HG03066 (cell line): Measurements from ENCODE around the gene ZBTB20.
"Not testable (repeated sequence)": the region's sequence is repeated elsewhere in the genome, so short reads cannot be mapped to it uniquely, and the experiment has no call there.

Source experiments
- ATAC-seq: cut with Tn5 transposase; IDR thresholded peaks from one replicate; pipeline ENCODE4 v1.9.1; 2021; ENCODE audit warnings: low read depth; ENCODE audit not compliant: unreplicated experiment

ZBTB20 gene

DNA sequence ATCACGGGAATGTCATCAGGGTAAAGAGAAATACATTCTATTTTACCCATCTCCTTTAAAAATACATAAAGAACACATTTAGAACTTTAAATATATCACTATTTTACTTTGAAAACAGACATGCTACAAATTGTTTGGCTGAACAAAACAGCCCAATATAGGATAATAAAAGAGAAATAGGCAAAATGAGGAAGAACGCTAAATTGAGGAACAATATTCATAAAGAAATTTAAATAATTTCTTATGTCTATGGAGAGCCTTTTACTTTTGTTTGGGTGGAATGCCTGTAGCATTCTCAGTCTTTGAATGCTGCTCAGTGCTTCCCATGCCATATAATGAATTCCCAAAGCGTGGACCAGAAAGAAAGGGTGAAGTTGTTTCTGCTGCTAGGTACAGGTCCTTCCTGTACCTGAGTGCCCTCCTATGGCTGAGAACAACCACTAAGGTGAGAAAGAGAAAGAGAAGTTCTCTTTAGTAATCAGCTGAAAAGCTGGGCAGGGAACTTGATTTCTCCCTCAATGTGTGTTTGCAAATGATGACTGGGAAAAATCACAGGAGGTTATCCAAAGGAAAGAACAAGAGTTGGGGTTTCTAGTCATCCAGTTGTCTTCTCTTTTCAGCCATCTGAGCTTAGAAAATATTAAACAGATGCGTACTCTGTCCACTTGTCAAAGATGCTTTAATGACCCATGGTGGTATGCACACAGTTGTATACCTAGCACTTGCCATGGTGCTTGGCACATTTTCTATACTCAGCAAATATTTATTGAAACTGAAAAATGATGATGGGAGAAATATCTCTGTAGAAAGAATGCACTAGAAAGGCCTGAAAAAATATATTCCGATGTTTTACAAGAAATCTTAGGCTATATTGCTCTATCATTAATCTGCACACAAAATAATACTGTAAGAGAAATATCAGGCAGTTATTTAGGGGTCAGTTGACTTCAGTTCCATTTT, 448.7 kb downstream of the ZBTB20 start:
- no peak for ATAC-seq

DNA sequence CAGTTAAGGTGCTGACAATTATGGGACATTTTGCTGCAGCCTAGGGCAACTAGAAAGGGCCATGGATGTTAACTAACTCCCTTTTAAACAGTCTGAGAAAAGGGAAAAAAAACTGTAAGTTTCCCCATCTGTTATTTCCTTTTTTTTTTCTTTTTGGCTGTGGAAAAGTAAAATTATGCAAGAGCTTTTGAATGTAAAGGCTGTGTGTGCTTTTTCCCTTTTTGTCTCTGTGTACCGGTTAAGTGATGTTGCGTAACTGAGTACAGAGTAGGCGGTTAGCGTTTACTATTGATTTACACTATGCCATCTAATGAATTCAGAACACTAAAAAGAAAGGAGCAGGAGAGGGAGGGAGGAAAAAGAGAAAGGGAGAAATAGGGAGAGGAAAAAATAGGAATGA, 449.7 kb downstream of the ZBTB20 start:
- ATAC-seq: no peak

DNA sequence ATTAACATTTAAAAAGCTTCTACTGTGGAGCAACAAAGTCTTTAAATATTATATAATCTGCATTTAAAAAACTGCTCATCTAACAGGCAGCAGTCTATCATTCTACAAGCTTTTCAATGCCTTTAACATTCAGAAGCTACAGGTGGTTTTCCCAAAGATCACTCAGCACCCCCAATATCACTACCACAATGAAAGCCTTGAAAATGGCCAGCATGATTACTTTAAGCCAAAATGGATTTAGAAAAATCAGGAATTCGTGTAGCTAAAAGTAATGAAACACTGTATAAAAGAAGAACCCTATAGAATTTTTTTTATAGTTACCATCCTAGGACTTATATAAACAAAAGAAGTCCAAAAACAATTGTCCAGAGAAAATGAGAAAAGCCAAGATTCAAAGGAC, 452.8 kb downstream of the ZBTB20 start:
- ATAC-seq: no peak

DNA sequence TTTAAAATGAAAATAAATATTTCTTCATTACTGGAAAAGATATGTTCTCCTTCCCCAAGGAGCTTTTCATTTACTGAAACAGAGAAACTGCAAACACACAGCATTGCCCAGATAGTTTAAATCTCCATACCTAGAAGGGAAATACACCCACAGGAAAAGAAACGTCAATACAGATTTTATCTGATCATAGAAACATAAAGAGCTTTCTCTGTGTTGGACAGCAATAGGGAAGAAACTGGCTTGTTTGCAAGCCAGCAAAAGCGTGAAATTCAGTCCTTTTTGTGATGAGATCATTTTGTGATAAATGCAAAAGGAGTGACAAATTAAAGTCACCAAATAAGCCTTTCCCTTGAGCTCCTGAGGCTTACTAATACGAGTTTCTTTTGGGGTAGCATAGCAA, 455.2 kb downstream of the ZBTB20 start:
- ATAC-seq: no peak

DNA sequence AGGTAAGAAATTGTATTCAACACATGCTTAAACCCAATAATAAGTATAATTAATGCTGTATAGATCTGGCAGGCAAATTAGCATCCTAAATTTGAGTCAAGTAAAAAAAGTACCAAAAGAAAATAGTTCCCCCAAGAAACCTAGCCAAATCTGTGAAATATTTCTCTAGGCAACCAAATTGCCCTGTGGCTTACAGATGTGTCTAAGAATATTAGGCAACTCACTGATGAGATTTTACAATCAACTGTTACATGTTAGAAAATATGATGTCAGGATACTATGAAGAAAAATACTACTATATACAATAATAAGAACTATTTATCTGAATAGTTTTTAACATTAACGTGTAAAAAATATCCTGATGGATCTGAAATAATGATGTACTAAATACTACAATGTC, 456.2 kb downstream of the ZBTB20 start:
- ATAC-seq: no peak

DNA sequence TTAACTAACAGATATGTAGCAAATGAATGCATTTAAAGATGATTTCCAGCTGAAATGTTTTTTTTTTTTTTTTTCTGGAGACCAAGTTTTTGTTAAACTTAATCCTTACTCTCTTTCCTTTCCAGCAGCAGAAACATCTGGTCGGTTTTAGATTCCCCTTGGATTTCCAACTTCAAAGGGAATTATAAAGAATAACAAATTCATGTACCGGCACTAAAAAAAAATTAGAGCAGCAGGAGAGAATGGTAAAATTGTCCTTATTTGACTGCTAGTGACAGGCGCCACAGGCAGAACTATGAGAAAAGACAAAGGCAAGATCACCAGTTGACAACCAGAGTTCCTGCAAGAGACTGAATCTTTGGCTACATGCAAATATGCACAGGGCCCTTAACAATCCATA, 459.9 kb downstream of the ZBTB20 start:
- ATAC-seq: no peak

DNA sequence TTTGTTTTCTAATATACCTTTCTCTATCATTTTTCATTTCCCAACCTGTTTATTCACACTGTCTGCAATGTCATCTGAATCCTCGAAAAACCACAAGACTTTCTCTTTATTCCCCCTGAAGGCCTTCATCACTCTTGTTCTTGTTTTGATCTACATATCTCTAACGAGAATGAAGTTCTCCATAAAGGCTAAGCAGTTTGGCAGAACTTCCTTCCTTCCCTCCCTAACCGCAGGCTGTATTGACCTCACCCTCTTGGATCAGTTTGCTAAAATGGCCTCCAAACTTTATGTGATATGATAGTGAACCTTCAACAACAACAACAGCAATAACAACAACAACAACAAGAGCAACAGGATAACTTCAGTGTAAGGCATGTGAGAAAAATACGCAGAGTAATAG, 460.5 kb downstream of the ZBTB20 start:
- no peak for ATAC-seq

DNA sequence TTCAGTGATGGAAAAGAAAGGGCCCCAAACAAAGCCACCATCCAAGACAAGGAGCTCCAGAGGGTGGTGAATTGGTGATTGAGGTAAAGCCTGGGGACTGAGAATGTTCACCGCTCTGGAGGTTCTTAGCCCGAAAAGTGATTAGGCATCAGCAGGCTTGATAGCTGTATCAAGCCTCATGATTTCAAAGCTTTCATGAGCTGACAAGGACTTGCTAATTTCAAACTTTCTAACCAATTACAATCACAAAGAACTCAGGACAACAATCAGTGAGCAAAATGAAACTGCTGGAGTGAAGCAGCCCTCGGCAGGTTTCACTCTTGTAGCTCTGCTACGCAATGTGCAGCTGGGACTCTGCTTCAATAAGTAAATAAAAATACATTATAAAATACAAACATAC, 461.9 kb downstream of the ZBTB20 start:
- ATAC-seq: no peak

DNA sequence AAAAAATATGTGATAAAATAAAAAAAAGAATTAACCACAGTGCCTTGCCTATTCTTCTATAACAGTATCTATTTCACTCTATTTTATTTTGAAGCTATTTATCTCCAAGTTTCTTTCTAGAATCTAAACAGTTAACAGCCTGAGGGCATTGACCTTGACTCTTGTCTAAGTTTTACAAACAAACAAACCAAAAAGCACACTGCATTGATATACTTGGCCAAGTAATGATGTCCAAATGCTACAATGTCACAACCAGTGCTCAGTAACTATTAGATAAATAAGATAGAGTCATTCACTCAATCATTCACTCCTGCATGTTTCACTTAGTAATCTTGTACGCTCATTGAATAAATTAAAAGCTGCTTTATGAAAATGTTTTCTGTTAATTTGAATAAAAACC, 466.8 kb downstream of the ZBTB20 start:
- ATAC-seq: no peak

DNA sequence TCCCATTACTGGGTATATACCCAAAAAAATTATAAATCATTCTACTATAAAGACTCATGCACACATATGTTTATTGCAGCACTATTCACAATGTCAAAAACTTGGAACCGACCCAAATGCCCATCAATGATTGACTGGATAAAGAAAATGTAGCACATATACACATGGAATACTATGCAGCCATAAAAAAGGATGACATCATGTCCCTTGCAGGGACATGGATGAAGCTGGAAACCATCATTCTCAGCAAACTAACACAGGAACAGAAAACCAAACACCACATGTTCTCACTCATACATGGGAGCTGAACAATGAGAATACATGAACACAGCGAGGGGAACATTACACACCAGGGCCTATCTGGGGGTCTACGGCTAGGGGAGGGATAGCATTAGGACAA, 467.3 kb downstream of the ZBTB20 start:
- not testable (repeated sequence) for ATAC-seq

DNA sequence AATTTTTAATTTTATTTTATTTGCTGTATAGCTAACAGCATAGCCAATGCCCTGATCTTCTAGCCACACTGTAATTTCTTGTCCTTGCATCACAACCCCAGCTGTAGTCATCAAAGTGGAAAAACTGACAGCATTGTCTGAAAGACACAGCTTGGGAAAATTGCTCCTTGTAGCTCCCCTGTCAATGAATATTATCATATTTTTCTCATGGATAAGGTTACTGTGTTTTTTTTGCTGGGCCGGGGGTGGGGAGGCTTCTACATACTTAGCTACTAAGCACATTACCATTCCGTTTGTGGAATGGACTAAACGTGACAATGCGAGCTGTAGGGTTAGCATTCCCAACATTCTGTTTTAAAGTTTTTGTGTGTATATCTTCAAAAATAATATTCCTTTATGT, 472.0 kb downstream of the ZBTB20 start:
- ATAC-seq: no peak

DNA sequence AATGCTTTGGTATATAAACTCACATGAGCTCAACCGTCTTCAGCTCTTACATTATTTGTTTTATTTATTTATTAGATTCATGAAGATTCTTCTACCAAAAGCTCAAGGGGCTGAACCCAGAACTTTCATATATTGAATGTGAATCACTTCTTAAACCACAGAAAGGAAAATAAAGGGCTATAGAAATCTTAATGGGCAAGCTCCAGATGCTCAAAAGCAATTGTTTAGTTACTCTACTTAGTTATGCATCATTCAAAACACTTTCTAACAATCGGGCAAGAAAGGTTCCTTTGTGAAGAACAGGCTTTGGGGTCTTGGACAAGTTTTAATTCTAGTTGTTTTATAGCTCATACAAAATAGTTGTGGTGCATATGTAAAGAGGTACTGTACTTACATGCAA, 473.1 kb downstream of the ZBTB20 start:
- no peak for ATAC-seq

DNA sequence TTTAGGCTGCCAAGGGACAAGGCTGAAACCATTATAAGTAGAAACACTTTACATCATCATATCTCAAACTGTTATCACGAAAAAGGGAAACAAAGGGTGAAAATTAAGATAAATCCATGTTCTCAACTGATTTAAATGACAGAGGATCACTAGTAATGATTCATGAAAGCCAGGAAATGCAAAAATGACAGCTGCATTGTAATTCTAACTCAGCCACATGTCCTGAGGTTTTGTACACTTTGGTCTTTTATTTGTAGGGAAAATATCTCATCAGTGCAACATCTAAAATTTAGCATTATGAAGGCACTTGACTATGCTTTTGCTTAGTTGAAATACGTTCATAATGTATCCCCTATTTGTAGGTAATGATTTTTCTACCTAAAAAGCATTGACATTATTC, 473.6 kb downstream of the ZBTB20 start:
- ATAC-seq: no peak

DNA sequence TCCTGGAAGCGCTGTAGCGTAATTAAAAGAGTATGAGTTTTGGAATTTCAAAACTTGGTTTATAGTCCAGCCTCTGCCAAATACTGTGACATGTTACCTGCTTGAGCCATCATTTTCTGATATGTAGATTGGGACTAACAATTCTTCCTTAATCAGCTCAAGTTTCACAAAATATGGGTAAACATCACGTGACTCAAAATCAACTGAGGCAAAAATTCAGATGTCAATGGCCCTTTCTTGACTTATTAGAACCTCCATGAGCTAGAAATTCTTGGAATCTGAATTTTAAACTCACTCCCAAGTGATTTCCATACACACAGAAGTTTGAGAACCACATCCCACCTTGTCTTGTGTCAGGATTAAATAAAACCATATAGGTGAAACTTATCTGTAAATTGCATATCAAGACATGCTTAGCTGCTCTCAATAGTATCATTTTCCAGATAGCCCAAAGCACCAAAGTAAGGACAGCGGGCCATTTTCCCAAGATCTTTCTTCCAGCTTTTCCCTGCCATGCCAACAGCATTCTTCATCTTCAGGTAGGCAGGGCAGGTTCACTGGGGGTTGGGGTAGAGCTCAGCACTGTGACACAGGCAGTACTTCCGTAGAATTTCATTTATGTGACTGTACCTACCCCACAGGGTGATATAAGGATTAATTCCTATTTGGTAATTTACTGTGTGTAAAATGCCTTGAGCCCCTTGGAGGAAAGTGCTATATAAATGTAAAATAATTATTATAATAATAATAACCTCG, 474.2 kb downstream of the ZBTB20 start:
- ATAC-seq: no peak

DNA sequence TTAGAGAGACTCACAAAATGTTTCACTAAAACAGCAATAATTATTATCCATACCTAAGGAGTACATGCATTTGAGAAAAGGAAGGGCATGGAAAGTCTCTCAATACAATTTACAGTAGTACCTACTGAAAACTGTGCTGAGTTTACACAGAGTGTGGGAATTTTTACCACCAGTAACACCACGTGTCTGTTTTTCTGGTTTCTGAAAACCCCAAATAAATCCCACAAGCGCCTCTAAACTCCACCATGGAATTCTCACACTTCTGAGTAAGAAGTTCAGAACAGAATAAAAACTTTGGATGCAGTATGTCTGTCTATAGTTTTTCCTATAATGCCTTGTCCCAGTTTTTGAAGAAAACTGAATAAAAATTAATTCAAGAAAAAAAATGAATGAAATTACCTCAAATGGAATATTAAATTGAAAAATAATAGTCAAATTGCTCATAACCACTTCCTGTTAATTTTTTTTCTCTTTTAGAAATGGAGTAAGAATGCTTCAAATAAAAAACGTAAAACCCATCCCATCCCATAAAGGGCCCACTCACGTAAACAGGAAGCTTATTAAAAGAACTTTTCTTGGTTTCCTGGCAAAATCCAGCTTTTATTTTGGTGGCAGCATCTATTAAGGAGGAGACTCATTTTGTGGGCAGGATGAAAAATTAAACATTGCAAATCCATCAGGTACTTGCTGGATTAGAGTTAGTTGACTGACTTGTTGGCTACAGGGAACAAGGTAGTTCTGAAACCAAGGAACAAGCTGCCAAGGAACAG, 475.2 kb downstream of the ZBTB20 start:
- ATAC-seq: no peak

DNA sequence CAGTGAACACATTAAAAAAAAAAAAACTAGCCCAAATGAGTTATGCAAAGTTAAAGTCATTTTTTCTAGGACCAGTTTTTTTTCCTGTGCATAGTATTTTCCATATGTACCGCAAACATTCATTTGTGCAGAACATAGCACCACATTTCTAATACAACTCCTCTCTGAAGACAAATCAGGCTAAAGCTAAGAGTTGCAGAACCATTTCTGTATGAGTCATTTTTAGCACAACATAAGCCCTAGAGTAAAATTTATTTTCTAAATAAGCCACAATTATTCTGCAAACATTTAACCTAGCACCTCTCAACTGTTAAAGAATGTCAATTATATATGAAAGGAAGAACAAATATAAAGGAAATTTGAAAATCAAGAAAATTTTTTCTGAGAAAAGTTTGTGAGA, 477.5 kb downstream of the ZBTB20 start:
- no peak for ATAC-seq

DNA sequence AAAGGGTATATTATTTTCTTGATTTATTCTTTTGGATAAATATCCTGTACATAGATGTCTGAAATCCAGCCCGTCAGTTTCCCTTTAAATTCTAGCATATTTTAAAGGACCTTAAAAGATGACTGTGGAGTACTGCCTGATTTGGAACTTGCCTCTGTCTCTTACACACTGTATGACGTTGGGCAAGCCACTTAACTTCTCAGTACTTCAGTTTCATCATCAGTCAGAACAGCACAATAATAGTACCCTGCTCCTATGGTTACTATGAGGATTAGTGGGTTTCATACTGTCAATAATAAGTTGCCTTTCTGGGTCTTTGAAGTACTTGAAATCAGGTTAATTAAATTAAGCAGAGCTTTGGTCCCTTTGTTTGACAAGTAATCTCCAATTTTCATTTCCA, 479.0 kb downstream of the ZBTB20 start:
- ATAC-seq: no peak

DNA sequence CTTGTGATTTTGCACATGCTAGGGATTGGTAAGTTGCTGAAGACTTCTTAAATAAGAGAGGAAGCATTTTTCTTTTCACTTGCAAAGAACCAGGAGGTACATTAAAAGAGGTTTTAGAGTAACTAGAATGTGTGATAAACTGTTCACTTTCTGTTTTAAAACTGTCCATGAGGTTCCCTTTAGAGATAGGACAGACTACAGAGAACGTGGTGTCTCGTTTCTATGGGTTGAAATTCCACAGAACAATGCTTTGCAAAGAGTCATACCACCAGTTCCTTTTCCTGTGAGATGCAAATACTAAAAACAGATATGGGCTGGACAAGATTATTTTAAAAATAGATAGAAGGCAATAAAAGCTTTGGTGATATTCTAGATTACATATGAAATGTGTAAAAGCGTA, 480.5 kb downstream of the ZBTB20 start:
- no peak for ATAC-seq

DNA sequence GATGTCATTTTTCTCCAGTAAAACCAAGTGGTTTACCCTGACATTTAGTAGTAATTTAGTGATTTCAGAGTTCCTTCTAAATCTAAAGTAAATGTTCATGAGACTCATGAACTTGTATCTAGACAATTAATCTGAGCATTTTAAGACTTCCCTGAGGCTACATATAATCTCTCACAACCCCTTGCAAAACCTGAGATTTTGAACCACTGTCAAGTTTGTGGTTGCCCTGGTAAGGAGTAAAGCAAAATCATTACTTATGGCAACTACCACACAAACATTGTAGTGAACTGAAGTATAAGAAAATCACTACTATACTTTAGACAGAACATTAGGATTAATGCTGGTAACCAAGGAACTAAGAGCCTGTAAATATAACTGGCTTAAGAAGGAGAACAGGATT, 483.1 kb downstream of the ZBTB20 start:
- no peak for ATAC-seq

DNA sequence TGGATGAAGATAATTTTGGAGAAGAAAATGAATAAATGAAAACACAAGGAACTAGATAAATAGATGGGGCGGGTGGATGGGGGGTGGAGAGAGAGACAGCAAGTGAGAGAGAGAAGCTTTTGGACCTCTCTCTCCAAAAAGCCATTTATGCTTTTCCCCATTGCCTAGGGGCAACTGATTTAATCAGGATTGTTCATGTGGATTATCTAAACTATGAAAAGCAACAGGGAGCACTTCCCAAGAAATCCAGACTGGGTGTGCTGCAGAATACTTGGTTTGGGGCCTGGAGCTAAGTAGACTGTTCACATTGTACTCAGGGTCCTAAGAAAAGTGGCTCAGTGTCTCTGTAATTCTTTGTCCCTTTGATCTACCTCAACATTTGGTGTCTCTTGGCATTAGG, 486.3 kb downstream of the ZBTB20 start:
- ATAC-seq: no peak

DNA sequence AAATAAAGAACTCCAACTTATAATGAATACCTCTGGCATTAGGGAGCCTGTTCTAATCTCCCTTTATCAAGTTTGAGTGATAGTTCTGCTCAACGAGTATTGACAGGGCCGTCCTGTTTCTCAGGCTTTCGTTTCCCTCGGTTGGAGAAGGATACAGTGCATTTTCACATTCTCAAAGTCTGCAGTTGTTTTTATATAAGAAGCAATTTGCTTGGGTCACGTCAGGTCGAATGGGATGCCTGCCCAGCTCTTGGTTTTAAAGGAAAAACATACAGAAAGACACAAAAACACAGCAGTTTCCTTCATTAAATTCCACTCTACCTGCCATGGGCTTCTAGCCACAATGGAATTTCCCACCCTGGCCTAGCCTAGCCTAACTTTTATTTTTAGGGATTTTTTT, 487.0 kb downstream of the ZBTB20 start:
- no peak for ATAC-seq
